ENCODE measurements around the gene FAM193A. TPM values are rescaled to one million over a fixed set of nuclear protein-coding genes. Genes with fewer than 3 reads are reported as not detected.
"Not testable (repeated sequence)": the region's sequence is repeated elsewhere in the genome, so short reads cannot be mapped to it uniquely, and the experiment has no call there.

Gene FAM193A
- polyA plus RNA-seq, 1 experiment, result 5.9 TPM

DNA sequence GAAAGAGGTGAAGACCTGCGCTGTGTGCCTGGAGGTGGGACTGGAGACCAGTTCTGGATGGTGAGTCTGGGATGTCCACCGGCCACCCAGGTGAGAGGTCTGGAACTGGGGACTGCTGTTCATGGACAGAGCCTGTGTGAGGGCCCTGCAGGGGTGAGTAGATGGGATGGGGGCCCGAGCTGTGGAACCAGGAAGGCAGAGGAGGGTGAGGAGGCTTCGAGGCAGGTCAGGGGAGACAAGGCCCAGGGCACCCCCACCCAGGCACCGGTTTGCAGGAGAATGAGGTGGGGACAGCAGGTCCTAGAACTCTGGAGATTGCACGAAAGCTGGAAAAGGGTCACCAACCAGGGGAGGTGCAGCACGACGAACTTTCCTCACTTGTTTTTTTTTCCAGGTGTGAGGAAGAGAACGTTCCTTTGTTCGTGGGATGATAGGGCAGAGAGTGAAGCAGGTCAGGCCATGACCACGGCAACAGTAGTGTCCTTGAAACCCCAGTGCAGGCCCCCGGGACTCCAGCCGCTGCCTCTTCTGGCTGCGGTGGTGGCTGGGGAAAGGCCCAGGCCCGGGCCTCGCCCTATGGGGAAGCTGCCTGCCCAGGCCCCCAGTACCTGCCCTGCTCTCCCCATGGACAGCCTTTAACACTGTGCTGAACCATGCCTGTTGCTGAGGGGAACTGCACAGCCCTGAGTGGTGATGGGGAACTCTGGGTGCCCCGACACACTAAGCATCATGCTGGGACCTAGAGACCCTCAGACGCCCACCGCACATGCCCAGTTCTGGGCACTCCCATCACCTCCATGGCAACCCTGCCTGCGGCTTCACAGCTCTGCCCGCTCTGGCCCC, 196.8 kb downstream of the FAM193A start:
- POLR2A ChIA-PET, result no interaction called here
- TF ChIP-seq, protein P1, sequence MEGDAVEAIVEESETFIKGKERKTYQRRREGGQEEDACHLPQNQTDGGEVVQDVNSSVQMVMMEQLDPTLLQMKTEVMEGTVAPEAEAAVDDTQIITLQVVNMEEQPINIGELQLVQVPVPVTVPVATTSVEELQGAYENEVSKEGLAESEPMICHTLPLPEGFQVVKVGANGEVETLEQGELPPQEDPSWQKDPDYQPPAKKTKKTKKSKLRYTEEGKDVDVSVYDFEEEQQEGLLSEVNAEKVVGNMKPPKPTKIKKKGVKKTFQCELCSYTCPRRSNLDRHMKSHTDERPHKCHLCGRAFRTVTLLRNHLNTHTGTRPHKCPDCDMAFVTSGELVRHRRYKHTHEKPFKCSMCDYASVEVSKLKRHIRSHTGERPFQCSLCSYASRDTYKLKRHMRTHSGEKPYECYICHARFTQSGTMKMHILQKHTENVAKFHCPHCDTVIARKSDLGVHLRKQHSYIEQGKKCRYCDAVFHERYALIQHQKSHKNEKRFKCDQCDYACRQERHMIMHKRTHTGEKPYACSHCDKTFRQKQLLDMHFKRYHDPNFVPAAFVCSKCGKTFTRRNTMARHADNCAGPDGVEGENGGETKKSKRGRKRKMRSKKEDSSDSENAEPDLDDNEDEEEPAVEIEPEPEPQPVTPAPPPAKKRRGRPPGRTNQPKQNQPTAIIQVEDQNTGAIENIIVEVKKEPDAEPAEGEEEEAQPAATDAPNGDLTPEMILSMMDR (IDR thresholded peaks at IDR 0.05; ENCODE audit: low read depth, low read length), result no peak

GRCh38 chr4:2733844-2734574, 197.6 kb downstream of the FAM193A start:
- ChIA-PET POLR2A (no interaction called here), CTCF (no interaction called here)
- Histone ChIP-seq H3K4me3 (ENCODE audit: low read depth, low read length) (no peak overlapping the region), H3K27me3 (ENCODE audit: control insufficient read depth, insufficient read depth, low read length) (no peaks in the 10 kb centered on the region), H3K9me3 (ENCODE audit: control insufficient read depth, insufficient read depth, low read length) (peaks cover 3% of the 10 kb centered on the region; the same call in 1 of the 2 replicates), H3K27ac (ENCODE audit: low read depth, low read length) (no peak overlapping the region)
- TF ChIP-seq, protein P1 (IDR thresholded peaks at IDR 0.05; ENCODE audit: low read depth, low read length), result no peak
- DNase-seq (ENCODE audit: low read depth, low spot score), result no peak

More for the DNA sequence above, 196.8 kb downstream of the FAM193A start:
- Histone ChIP-seq H3K4me3 (ENCODE audit: low read depth, low read length) (no peak overlapping the region), H3K27me3 (ENCODE audit: control insufficient read depth, insufficient read depth, low read length) (no peaks in the 10 kb centered on the region), H3K9me3 (ENCODE audit: control insufficient read depth, insufficient read depth, low read length) (peaks cover 3% of the 10 kb centered on the region; the same call in 1 of the 2 replicates), H3K27ac (ENCODE audit: low read depth, low read length) (no peak overlapping the region)
- no peak for DNase-seq (ENCODE audit: low read depth, low spot score)
- CTCF ChIA-PET, result no interaction called here

DNA sequence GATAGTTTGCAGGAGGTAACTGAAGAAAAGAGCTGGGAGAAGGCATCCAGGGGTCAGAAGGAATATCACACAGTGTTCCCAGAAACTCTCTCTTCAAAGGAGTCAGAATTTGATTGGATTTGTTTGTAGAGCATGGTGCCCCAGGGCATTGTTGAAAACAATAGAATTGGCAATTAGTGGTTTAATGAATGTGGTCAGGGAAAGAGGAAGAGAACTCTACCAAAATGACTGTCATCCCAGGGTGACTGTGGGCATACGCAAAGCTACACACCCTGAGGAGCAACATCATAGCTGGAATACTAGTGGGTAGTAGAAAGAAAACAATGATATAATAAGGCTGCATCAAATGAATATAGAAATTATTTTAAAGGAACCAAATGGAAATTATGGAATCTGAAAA, 198.2 kb downstream of the FAM193A start:
- H3K27me3 ChIP-seq (ENCODE audit: control insufficient read depth, insufficient read depth, low read length), result no peaks in the 10 kb centered on the region
- ChIA-PET CTCF (no interaction called here), POLR2A (no interaction called here)
- no peak overlapping the region for H3K4me3 ChIP-seq (ENCODE audit: low read depth, low read length)
- H3K27ac ChIP-seq (ENCODE audit: low read depth, low read length), result no peak overlapping the region
- no peak for DNase-seq (ENCODE audit: low read depth, low spot score)
- peaks cover 3% of the 10 kb centered on the region; the same call in 1 of the 2 replicates for H3K9me3 ChIP-seq (ENCODE audit: control insufficient read depth, insufficient read depth, low read length)
- TF ChIP-seq, protein P1 (IDR thresholded peaks at IDR 0.05; ENCODE audit: low read depth, low read length), result no peak

- no peaks in the 10 kb centered on the region for H3K27me3 ChIP-seq (ENCODE audit: control insufficient read depth, insufficient read depth, low read length)
- no peak overlapping the region for H3K4me3 ChIP-seq (ENCODE audit: low read depth, low read length)
- CTCF ChIA-PET, result no interaction called here
- POLR2A ChIA-PET, result no interaction called here
- H3K9me3 ChIP-seq (ENCODE audit: control insufficient read depth, insufficient read depth, low read length), result peaks cover 3% of the 10 kb centered on the region; the same call in 1 of the 2 replicates
- no peak for DNase-seq (ENCODE audit: low read depth, low spot score)
- H3K27ac ChIP-seq (ENCODE audit: low read depth, low read length), result no peak overlapping the region
- TF ChIP-seq, protein P1 (IDR thresholded peaks at IDR 0.05; ENCODE audit: low read depth, low read length), result no peak
Measured at GRCh38 chr4:2735869-2736268, 199.4 kb downstream of the FAM193A start.

DNA sequence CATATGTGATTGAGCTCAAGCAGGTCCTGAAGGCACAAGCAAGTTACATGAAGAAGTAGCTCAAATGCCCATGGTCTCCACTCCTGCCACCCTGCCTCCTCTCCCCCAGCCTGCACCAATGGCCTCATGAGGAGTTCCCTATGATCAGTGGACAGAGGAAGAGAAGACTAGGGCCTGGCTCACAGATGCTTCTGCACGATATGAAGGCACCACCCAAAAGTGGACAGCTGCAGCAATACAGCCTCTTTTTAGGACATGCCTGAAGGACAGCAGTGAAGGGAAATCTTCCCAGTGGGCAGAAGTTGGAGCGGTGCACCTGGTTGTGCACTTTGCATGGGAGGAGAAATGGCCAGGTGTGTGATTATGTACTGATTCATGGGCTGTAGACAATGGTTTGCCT, 201.8 kb downstream of the FAM193A start:
- POLR2A ChIA-PET; CTCF ChIA-PET; DNase-seq (ENCODE audit: low read depth, low spot score); H3K4me3 ChIP-seq (ENCODE audit: low read depth, low read length); H3K27ac ChIP-seq (ENCODE audit: low read depth, low read length); H3K9me3 ChIP-seq (ENCODE audit: control insufficient read depth, insufficient read depth, low read length); H3K27me3 ChIP-seq (ENCODE audit: control insufficient read depth, insufficient read depth, low read length): not testable (repeated sequence)

Measured in AG04450 (cell line).